ENCODE data around the gene CAD. TPM values are rescaled to one million over a fixed set of nuclear protein-coding genes. Genes with fewer than 3 reads are reported as not detected.

CAD gene
- total RNA-seq, 1 experiment from 2014 or later: 130 TPM

DNA sequence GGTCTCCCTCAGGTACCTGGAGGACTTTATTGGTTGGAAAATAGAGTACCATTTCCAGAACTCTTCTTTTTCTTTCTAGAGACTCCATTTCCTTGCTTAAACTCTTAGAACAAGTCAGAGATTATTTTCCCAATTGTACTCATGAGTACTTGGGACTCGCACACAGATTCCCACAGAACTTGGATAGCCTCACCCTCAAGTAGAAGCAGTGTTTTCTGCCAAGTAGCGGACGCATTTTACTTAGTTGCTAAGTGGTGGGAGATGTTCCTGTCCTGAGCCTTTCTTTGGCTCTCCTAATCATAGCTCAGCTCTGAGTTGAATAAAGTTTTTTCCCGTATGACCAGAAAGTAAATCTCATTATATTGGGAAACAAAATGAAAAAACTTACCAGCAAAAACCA is 28.5 kb downstream of the CAD start:
- H3K4ac ChIP-seq (ENCODE audit: low read depth, low read length): no peak overlapping the region
- H2AK5ac ChIP-seq (ENCODE audit: insufficient read length, low read length): no peak overlapping the region
- no peak for DNase-seq
- H3K36me3 Mint-ChIP-seq (ENCODE audit: insufficient read depth in 1 of 3, low read depth in 3 of 3): peaks cover 22 to 46% (median 38%) of the 10 kb centered on the region in 3 experiments
- peaks cover 17% of the 10 kb centered on the region for H3K27me3 Mint-ChIP-seq (ENCODE audit: low read depth)
- H2BK15ac ChIP-seq (ENCODE audit: low read depth, low read length): no peak overlapping the region
- peak overlapping the region in 1 of 3 experiments; percentile 61; a peak in 1 of 7 replicates for H3K27ac Mint-ChIP-seq
- no peaks in the 10 kb centered on the region for H3K79me2 ChIP-seq (ENCODE audit: insufficient read depth, low read length)
- H3K14ac ChIP-seq (ENCODE audit: insufficient read depth, low read length): no peak overlapping the region
- no peaks in the 10 kb centered on the region for H3K23me2 ChIP-seq (ENCODE audit: insufficient read length, low read depth, low read length, poor library complexity, severe bottlenecking)
- H3K9ac ChIP-seq (ENCODE audit: extremely low read depth, insufficient read length, low read length): no peak overlapping the region
- no peak overlapping the region for H3K18ac ChIP-seq (ENCODE audit: insufficient read length, low read depth, low read length)
- no peak overlapping the region for H2AFZ ChIP-seq (ENCODE audit: low read length)
- no peaks in the 10 kb centered on the region for H3K4me1 ChIP-seq (ENCODE audit: insufficient read depth, low read length)
- no peak overlapping the region for H3T11ph ChIP-seq (ENCODE audit: low read length)
- no peaks in the 10 kb centered on the region for H3K79me1 ChIP-seq (ENCODE audit: insufficient read depth, low read depth, low read length, poor library complexity, severe bottlenecking)
- no peaks in the 10 kb centered on the region for H3K27me3 ChIP-seq (ENCODE audit: insufficient read depth, low read length)
- no peak overlapping the region for H3K4me3 Mint-ChIP-seq
- no peak overlapping the region for H4K91ac ChIP-seq (ENCODE audit: insufficient read length, low read depth, low read length)
- no peak overlapping the region for H4K8ac ChIP-seq (replicated peaks; ENCODE audit: insufficient read length, low read depth, low read length)
- no peak overlapping the region for H3K4me2 ChIP-seq (ENCODE audit: insufficient read depth, insufficient read length, low read length)
- no peak overlapping the region for H4K5ac ChIP-seq (ENCODE audit: insufficient read length, low read depth, low read length)
- H2BK20ac ChIP-seq (ENCODE audit: low read depth, low read length, poor library complexity, severe bottlenecking): no peak overlapping the region
- no peaks in the 10 kb centered on the region for H3K9me3 ChIP-seq (ENCODE audit: control insufficient read depth, low read depth, low read length)
- WGBS (ENCODE audit: extremely low coverage, insufficient read length, low lambda C conversion rate): no CpG with 5 or more reads among the region's 4 CpGs
- H2BK120ac ChIP-seq (ENCODE audit: low read depth, low read length, poor library complexity, severe bottlenecking): no peak overlapping the region
- TF ChIP-seq, protein P1, sequence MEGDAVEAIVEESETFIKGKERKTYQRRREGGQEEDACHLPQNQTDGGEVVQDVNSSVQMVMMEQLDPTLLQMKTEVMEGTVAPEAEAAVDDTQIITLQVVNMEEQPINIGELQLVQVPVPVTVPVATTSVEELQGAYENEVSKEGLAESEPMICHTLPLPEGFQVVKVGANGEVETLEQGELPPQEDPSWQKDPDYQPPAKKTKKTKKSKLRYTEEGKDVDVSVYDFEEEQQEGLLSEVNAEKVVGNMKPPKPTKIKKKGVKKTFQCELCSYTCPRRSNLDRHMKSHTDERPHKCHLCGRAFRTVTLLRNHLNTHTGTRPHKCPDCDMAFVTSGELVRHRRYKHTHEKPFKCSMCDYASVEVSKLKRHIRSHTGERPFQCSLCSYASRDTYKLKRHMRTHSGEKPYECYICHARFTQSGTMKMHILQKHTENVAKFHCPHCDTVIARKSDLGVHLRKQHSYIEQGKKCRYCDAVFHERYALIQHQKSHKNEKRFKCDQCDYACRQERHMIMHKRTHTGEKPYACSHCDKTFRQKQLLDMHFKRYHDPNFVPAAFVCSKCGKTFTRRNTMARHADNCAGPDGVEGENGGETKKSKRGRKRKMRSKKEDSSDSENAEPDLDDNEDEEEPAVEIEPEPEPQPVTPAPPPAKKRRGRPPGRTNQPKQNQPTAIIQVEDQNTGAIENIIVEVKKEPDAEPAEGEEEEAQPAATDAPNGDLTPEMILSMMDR (conservative IDR thresholded peaks at IDR 0.05): no peak
- H3K4me1 Mint-ChIP-seq: peaks cover 3% of the 10 kb centered on the region in 2 experiments
- H3K9me3 Mint-ChIP-seq: no peaks in the 10 kb centered on the region
- no peak overlapping the region for H2BK5ac ChIP-seq (ENCODE audit: insufficient read length, low read length)
- no peak overlapping the region for H3K23ac ChIP-seq (ENCODE audit: insufficient read length, low read depth, low read length)
- no peak overlapping the region for H3K27ac ChIP-seq (ENCODE audit: insufficient read length, low read depth, low read length)
- no peaks in the 10 kb centered on the region for H4K20me1 ChIP-seq (ENCODE audit: control insufficient read depth, insufficient read depth, insufficient read length)
- no peak overlapping the region for H3K56ac ChIP-seq (ENCODE audit: insufficient read length, low read depth, low read length)
- no peak overlapping the region for H2BK12ac ChIP-seq (ENCODE audit: insufficient read length, low read depth, low read length)

Measured in H9 (cell line).